HEK293 (cell line): ENCODE results near the gene HAT1.

Experiments used
- CTCF ChIA-PET: fragments of 350-600 bp; formaldehyde crosslinking; extraction: SDS; loops from one replicate; lab custom pipeline; 2021; ENCODE audit warnings: antibody characterized with exemption; lab: Yijun Ruan, JAX
- POLR2A ChIA-PET: fragments of 300-600 bp; formaldehyde crosslinking; extraction: SDS; loops from one replicate; lab custom pipeline; 2020; ENCODE audit warnings: antibody characterized with exemption, inconsistent platforms; lab: Yijun Ruan, JAX
- H3K27ac ChIP-seq: fragments of 200-500 bp; sonication (Bioruptor generic); 2 replicates; pipeline ENCODE4 v1.5.1; 2014; ENCODE audit warnings: low read depth, low read length, control low read depth, inconsistent platforms; ENCODE audit errors: extremely low read depth
- H3K36me3 ChIP-seq, 2 experiments: fragments of 200-500 bp in 1 of 2; sonication (Bioruptor generic) in 1 of 2; 1 replicate in 1 of 2; 2 replicates in 1 of 2; pipeline ENCODE4 v1.5.1; 2014 to 2017; ENCODE audit warnings: inconsistent platforms in 2 of 2, low read length in 2 of 2; ENCODE audit not compliant: control insufficient read depth in 2 of 2, insufficient read depth in 1 of 2
- H3K4me1 ChIP-seq: fragments of 200-500 bp; sonication (Bioruptor generic); 2 replicates; pipeline ENCODE4 v1.5.1; 2014; ENCODE audit warnings: mild to moderate bottlenecking, low read length, inconsistent platforms; ENCODE audit not compliant: control insufficient read depth, insufficient read depth
- H3K4me3 ChIP-seq: 2 replicates; pipeline ENCODE4 v1.5.1; 2011; ENCODE audit warnings: low read depth, mild to moderate bottlenecking, control low read depth, low read length, moderate library complexity
- H3K9me3 ChIP-seq: fragments of 200-500 bp; sonication (Bioruptor generic); 2 replicates; pipeline ENCODE4 v1.5.1; 2014; ENCODE audit warnings: low read depth, low read length, inconsistent platforms; ENCODE audit not compliant: control insufficient read depth, insufficient read depth
- GLIS1 ChIP-seq: fragments of 450-650 bp; formaldehyde crosslinking; IDR thresholded peaks from 2 replicates; pipeline ENCODE4 v1.5.1; 2016; ENCODE audit warnings: missing biosample characterization, missing genetic modification characterization
- PRDM6 ChIP-seq: fragments of 450-650 bp; formaldehyde crosslinking; IDR thresholded peaks from 2 replicates; pipeline ENCODE4 v1.5.1; 2017; ENCODE audit warnings: missing biosample characterization, missing genetic modification characterization
- RBAK ChIP-seq: fragments of 450-650 bp; formaldehyde crosslinking; IDR thresholded peaks from 2 replicates; pipeline ENCODE4 v1.5.1; 2016; ENCODE audit warnings: missing biosample characterization, missing genetic modification characterization
- ZBTB48 ChIP-seq: fragments of 450-650 bp; formaldehyde crosslinking; IDR thresholded peaks from 2 replicates; pipeline ENCODE4 v1.5.1; 2016; ENCODE audit warnings: missing biosample characterization, missing genetic modification characterization
- ZNF112 ChIP-seq: fragments of 450-650 bp; formaldehyde crosslinking; IDR thresholded peaks from 2 replicates; pipeline ENCODE4 v1.5.0; 2017; ENCODE audit warnings: missing biosample characterization, missing genetic modification characterization
- ZNF202 ChIP-seq: fragments of 450-650 bp; formaldehyde crosslinking; IDR thresholded peaks from 2 replicates; pipeline ENCODE4 v1.5.1; 2016; ENCODE audit warnings: missing biosample characterization, missing genetic modification characterization, borderline replicate concordance
- ZNF24 ChIP-seq: fragments of 450-650 bp; formaldehyde crosslinking; IDR thresholded peaks from 2 replicates; pipeline ENCODE4 v1.5.1; 2016; ENCODE audit warnings: missing biosample characterization, missing genetic modification characterization
- ZNF433 ChIP-seq: fragments of 450-650 bp; formaldehyde crosslinking; IDR thresholded peaks from 2 replicates; pipeline ENCODE4 v1.5.1; 2016; ENCODE audit warnings: missing biosample characterization, missing genetic modification characterization, low read depth
- ZNF529 ChIP-seq: fragments of 450-650 bp; formaldehyde crosslinking; IDR thresholded peaks from 2 replicates; pipeline ENCODE4 v1.5.1; 2017; ENCODE audit warnings: missing genetic modification characterization, missing biosample characterization; ENCODE audit not compliant: insufficient replicate concordance
- ZNF548 ChIP-seq: fragments of 450-650 bp; formaldehyde crosslinking; IDR thresholded peaks from 2 replicates; pipeline ENCODE4 v1.5.1; 2016; ENCODE audit warnings: missing biosample characterization, missing genetic modification characterization
- ZNF621 ChIP-seq: fragments of 450-650 bp; formaldehyde crosslinking; IDR thresholded peaks from 2 replicates; pipeline ENCODE4 v1.5.1; 2017; ENCODE audit warnings: missing biosample characterization, missing genetic modification characterization
- ZNF654 ChIP-seq: fragments of 450-650 bp; formaldehyde crosslinking; IDR thresholded peaks from 2 replicates; pipeline ENCODE4 v1.5.1; 2016; ENCODE audit warnings: low read depth, missing biosample characterization, missing genetic modification characterization
- ZNF707 ChIP-seq: fragments of 450-650 bp; formaldehyde crosslinking; IDR thresholded peaks from 2 replicates; pipeline ENCODE4 v1.5.1; 2016; ENCODE audit warnings: missing biosample characterization, missing genetic modification characterization
- ZNF747 ChIP-seq: fragments of 450-650 bp; formaldehyde crosslinking; IDR thresholded peaks from 2 replicates; pipeline ENCODE4 v1.5.1; 2016; ENCODE audit warnings: missing biosample characterization, missing genetic modification characterization
- ZNF776 ChIP-seq: fragments of 450-650 bp; formaldehyde crosslinking; IDR thresholded peaks from 2 replicates; pipeline ENCODE4 v1.5.0; 2017; ENCODE audit warnings: missing biosample characterization, missing genetic modification characterization, borderline replicate concordance
- ZNF830 ChIP-seq: fragments of 450-650 bp; IDR thresholded peaks from 2 replicates; pipeline ENCODE4 v1.5.0; 2018; ENCODE audit warnings: missing biosample characterization, missing genetic modification characterization, low read depth, mild to moderate bottlenecking, moderate library complexity
- ZXDB ChIP-seq: fragments of 450-650 bp; formaldehyde crosslinking; IDR thresholded peaks from 2 replicates; pipeline ENCODE4 v1.5.1; 2016; ENCODE audit warnings: missing biosample characterization, missing genetic modification characterization
- TF ChIP-seq, protein P1 (sequence below): fragments of 450-650 bp; formaldehyde crosslinking; IDR thresholded peaks from 2 replicates; pipeline ENCODE4 v1.5.1; 2016; ENCODE audit warnings: missing biosample characterization, missing genetic modification characterization, low read depth
- TF ChIP-seq, protein P2 (sequence below): fragments of 450-650 bp; formaldehyde crosslinking; IDR thresholded peaks from 2 replicates; pipeline ENCODE4; 2016; ENCODE audit warnings: missing biosample characterization, missing genetic modification characterization
- TF ChIP-seq, protein P3 (sequence below): fragments of 450-650 bp; formaldehyde crosslinking; IDR thresholded peaks from 2 replicates; pipeline ENCODE4 v1.5.1; 2016; ENCODE audit warnings: missing biosample characterization, missing genetic modification characterization

The HAT1 gene

DNA sequence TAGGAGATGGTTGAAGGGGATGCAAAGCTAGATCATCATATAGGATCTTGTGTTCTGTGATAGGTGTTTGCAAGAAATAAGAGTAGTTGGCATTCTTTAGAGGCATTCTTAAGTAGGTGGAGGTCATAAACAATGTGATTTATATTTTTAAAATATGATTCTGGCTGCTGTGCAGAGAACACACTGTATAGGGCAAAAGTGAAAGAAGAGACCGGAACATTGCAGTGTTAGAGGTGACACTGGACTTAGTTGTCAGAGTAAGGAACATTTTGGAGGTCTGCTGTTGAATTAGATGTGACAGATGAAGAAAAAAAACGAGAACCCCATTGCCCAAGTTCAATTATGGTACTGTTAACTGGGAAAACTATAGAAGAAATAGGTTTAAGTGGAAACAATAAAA lies 37.7 kb downstream of the HAT1 start:
- POLR2A ChIA-PET: no interaction called here
- CTCF ChIA-PET: interaction anchor here (0.7 kb wide), 1 partner anchor 17 kb away, joined by 5 read pairs; no protein-coding TSS in a partner anchor
- no peak overlapping the region for H3K27ac ChIP-seq
- H3K4me1 ChIP-seq: peaks cover 10% of the 10 kb centered on the region
- H3K4me3 ChIP-seq: no peak overlapping the region
- TF ChIP-seq RBAK (tag by site-specific recombination) (no peak), GLIS1 (tag by site-specific recombination) (no peak), ZNF548 (no peak), ZNF529 (tag by site-specific recombination) (no peak), ZNF747 (no peak), ZNF433 (tag by site-specific recombination) (no peak), ZNF24 (tag by site-specific recombination) (no peak), ZNF830 (no peak), ZXDB (tag by site-specific recombination) (no peak), ZBTB48 (tag by site-specific recombination) (no peak), ZNF654 (tag by site-specific recombination) (no peak), ZNF776 (tag by site-specific recombination) (no peak), ZNF112 (tag by site-specific recombination) (no peak)
- TF ChIP-seq, protein P1, sequence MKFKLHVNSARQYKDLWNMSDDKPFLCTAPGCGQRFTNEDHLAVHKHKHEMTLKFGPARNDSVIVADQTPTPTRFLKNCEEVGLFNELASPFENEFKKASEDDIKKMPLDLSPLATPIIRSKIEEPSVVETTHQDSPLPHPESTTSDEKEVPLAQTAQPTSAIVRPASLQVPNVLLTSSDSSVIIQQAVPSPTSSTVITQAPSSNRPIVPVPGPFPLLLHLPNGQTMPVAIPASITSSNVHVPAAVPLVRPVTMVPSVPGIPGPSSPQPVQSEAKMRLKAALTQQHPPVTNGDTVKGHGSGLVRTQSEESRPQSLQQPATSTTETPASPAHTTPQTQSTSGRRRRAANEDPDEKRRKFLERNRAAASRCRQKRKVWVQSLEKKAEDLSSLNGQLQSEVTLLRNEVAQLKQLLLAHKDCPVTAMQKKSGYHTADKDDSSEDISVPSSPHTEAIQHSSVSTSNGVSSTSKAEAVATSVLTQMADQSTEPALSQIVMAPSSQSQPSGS: no peak
- TF ChIP-seq, protein P2, sequence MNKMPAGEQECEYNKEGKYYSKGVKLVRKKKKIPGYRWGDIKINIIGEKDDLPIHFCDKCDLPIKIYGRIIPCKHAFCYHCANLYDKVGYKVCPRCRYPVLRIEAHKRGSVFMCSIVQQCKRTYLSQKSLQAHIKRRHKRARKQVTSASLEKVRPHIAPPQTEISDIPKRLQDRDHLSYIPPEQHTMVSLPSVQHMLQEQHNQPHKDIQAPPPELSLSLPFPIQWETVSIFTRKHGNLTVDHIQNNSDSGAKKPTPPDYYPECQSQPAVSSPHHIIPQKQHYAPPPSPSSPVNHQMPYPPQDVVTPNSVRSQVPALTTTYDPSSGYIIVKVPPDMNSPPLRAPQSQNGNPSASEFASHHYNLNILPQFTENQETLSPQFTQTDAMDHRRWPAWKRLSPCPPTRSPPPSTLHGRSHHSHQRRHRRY (tag by site-specific recombination): no peak
- TF ChIP-seq, protein P3, sequence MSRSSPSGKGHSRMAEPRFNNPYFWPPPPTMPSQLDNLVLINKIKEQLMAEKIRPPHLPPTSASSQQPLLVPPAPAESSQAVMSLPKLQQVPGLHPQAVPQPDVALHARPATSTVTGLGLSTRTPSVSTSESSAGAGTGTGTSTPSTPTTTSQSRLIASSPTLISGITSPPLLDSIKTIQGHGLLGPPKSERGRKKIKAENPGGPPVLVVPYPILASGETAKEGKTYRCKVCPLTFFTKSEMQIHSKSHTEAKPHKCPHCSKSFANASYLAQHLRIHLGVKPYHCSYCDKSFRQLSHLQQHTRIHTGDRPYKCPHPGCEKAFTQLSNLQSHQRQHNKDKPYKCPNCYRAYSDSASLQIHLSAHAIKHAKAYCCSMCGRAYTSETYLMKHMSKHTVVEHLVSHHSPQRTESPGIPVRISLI (tag by site-specific recombination): no peak
- no peaks in the 10 kb centered on the region for H3K9me3 ChIP-seq
- H3K36me3 ChIP-seq: peaks cover 4 to 14% of the 10 kb centered on the region in 2 experiments; a peak in 2 of 3 replicates

- no peaks in the 10 kb centered on the region for H3K9me3 ChIP-seq
- H3K4me1 ChIP-seq: peaks cover 10% of the 10 kb centered on the region
- TF ChIP-seq ZNF621 (tag by site-specific recombination) (no peak), ZNF202 (tag by site-specific recombination) (no peak), PRDM6 (peak; percentile 47; the same call in 1 of the 2 replicates), ZNF707 (tag by site-specific recombination) (no peak)
- no peak overlapping the region for H3K27ac ChIP-seq
- ChIA-PET CTCF (interaction anchor here (0.7 to 0.8 kb wide), 2 partner anchors 15 to 167 kb away, joined by 3 to 4 read pairs; no protein-coding TSS in a partner anchor), POLR2A (no interaction called here)
- peaks cover 4 to 13% of the 10 kb centered on the region in 2 experiments; a peak in 2 of 3 replicates for H3K36me3 ChIP-seq
- H3K4me3 ChIP-seq: no peak overlapping the region
These were observed 38.3 kb downstream of the HAT1 start for GRCh38 chr2:171960570-171960969.
